Stomach (tissue), 4 donors: ENCODE measurements around the gene LYRM4.

Experiments
- POLR2A ChIP-seq, 4 donors: fragments of 450-650 bp; IDR thresholded peaks; one replicate each; pipeline ENCODE4 v1.6.1; 2016; ENCODE audit warnings: antibody characterized with exemption in 4 of 4, control low read depth in 2 of 4, mild to moderate bottlenecking in 1 of 4, moderate library complexity in 1 of 4
- TF ChIP-seq, protein P1 (sequence below), 7 experiments: fragments of 450-650 bp in 4 of 7; fragments of 200-600 bp in 3 of 7; sonication (generic) in 3 of 7; IDR thresholded peaks; one replicate each; pipeline ENCODE4 v1.5.1; 2016 to 2019; ENCODE audit warnings: antibody characterized with exemption in 7 of 7, control low read depth in 2 of 7, mild to moderate bottlenecking in 1 of 7

DNA sequence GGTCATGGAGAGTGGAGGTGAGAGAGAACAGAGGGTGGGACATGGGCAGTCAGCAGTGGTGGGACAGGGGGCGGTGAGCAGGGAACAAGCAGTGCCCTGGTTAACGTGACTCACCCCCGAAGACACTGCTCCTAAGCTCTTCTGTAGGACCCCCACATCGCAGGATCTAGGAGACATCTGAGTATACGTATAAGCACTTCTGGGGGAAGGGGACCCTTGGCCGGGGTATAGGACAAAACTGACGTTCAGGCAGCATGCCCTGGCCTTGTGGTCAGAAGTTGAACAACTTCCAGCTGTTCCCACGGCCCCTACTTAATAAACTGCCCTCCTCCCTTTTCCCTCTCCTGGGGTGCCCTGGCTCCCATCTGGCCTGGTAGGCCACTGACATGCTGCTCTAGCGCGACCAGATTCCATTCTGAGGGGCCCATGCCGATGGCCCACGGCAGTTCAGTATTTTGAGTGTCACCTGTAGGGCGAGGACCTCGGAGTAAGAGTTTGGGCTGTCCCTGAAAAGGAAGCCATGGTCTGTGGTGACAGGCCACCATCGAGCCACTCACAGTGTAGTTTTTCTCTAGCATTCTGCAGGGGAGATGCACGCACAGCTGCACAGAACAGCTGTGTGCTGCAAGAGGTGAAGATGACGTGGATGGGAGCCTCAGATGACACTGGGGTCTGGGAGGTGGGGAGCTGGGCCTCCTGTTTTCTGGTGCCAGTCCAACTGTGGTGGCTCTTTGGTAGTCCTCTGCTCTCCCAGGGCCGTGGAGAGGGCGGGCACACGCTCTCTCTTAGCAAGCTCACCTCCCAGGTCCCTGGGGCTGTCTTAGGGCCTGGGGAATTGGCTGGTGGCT is 137.2 kb downstream of the LYRM4 start:
- TF ChIP-seq, protein P1, sequence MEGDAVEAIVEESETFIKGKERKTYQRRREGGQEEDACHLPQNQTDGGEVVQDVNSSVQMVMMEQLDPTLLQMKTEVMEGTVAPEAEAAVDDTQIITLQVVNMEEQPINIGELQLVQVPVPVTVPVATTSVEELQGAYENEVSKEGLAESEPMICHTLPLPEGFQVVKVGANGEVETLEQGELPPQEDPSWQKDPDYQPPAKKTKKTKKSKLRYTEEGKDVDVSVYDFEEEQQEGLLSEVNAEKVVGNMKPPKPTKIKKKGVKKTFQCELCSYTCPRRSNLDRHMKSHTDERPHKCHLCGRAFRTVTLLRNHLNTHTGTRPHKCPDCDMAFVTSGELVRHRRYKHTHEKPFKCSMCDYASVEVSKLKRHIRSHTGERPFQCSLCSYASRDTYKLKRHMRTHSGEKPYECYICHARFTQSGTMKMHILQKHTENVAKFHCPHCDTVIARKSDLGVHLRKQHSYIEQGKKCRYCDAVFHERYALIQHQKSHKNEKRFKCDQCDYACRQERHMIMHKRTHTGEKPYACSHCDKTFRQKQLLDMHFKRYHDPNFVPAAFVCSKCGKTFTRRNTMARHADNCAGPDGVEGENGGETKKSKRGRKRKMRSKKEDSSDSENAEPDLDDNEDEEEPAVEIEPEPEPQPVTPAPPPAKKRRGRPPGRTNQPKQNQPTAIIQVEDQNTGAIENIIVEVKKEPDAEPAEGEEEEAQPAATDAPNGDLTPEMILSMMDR (IDR thresholded peaks at IDR 0.05) = no peak
- no peak for TF ChIP-seq POLR2A (IDR thresholded peaks at IDR 0.05)
